ENCODE measurements around the gene SLC14A1. TPM values are rescaled to one million over a fixed set of nuclear protein-coding genes. Genes with fewer than 3 reads are reported as not detected.

SLC14A1 gene
- total and polyA plus RNA-seq, 2 of the 4 experiments (the other 2 are of a cell fraction), result 20.5 to 31.9 TPM

DNA sequence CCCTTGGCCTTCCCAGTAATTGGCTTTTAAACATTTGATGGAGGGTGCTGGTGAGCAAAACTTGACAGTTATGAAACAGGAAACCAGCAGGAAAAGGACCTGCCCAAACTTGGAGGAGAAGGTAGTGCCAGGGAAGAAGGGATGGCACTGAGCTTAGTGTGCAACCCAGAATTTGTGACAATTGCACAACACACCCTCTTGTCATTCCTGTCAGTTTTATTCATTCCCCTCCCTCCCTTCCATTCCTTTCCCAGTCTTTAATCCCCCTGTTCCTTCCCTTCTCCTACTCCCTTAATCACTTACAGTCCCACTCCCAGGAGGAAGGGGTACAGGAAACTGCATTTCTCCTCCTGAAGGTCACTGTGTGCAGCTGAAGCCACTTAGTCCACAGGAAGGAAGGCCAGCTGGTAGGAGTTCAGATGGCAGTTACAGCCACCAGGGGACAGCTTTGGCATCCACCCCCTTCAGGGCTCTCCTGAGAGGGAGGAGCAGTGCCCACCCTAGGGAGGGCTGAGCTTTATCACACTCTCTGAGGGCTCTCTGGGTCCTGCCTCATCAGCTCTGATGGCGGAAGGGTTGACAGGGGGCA, 77.5 kb downstream of the SLC14A1 start:
- in situ Hi-C loops (cut with MboI; ENCODE audit: low sequenced_read_pairs) (no loop called here), intact Hi-C loops (cut with micrococcal nuclease) (no loop called here), dilution Hi-C loops (cut with HindIII; ENCODE audit: low sequenced_read_pairs, unreplicated experiment) (no loop called here)
- H4K20me1 ChIP-seq (ENCODE audit: insufficient read depth, low read length), result no peaks in the 10 kb centered on the region
- peak overlapping the region; percentile 99 for H2BK20ac ChIP-seq (ENCODE audit: low read depth, low read length)
- H2BK5ac ChIP-seq (ENCODE audit: low read depth, low read length, poor library complexity, severe bottlenecking), result peak overlapping the region; percentile 100
- peak overlapping the region; percentile 0; the same call in 1 of the 2 replicates for H3K9ac ChIP-seq (ENCODE audit: low read depth, low read length)
- no peak overlapping the region for H3K4me3 ChIP-seq (ENCODE audit: insufficient read depth, low read depth, low read length)
- CTCF ChIA-PET, result interaction anchor here (0.6 to 1.9 kb wide), 4 partner anchors 38 to 283 kb away, joined by 3 to 6 read pairs (median 4); no protein-coding TSS in a partner anchor
- H4K5ac ChIP-seq (ENCODE audit: low read depth, low read length), result peak overlapping the region; percentile 99
- peaks cover 12% of the 10 kb centered on the region for H3K9me1 ChIP-seq (ENCODE audit: insufficient read depth, low read length)
- ATAC-seq (ENCODE audit: low read depth) (no peak), DNase-seq (no peak)
- peaks cover 10% of the 10 kb centered on the region; the same call in 1 of the 2 replicates for H3K9me3 ChIP-seq (ENCODE audit: control insufficient read depth, insufficient read depth, low read length)
- H3K36me3 ChIP-seq (ENCODE audit: control insufficient read depth, insufficient read depth, low read length), result no peaks in the 10 kb centered on the region
- H3K23ac ChIP-seq (ENCODE audit: low read depth, low read length), result peak overlapping the region; percentile 94
- no TSS peak for BruUV-seq (replicated peaks)
- no peaks in the 10 kb centered on the region for H3K27me3 ChIP-seq (ENCODE audit: control insufficient read depth, insufficient read depth, low read length)
- WGBS, 2 experiments (ENCODE audit: extremely low coverage in 2 of 2, insufficient read length in 1 of 2), result no CpG with 5 or more reads among the region's 1 CpG
- peak overlapping the region; percentile 99 for H2BK120ac ChIP-seq (ENCODE audit: low read depth, low read length)
- H3K4ac ChIP-seq (ENCODE audit: low read depth, low read length), result peak overlapping the region; percentile 98
- H3K27ac ChIP-seq (ENCODE audit: insufficient read depth, low read length), result peak overlapping the region; percentile 100
- H2BK15ac ChIP-seq (ENCODE audit: low read depth, low read length), result peak overlapping the region; percentile 97
- peak overlapping the region; percentile 100 for H4K91ac ChIP-seq (ENCODE audit: insufficient read depth, low read depth, low read length)
- peak overlapping the region; percentile 100 for H2AK9ac ChIP-seq (replicated peaks; ENCODE audit: low read depth, low read length, poor library complexity)
- peak overlapping the region; percentile 99 for H3K18ac ChIP-seq (ENCODE audit: low read depth, low read length)
- no peak overlapping the region for H3K4me2 ChIP-seq (ENCODE audit: low read depth, low read length)
- H3K14ac ChIP-seq (replicated peaks; ENCODE audit: low read depth, low read length), result peak overlapping the region; percentile 100
- peak overlapping the region; percentile 97 for H3K56ac ChIP-seq (ENCODE audit: extremely low read depth, insufficient read depth, low read length)
- peak overlapping the region; percentile 100 for H2AK5ac ChIP-seq (ENCODE audit: low read depth, low read length)
- POLR2A ChIA-PET (ENCODE audit: unreplicated experiment), result no interaction called here
- peaks cover 0 to 18% of the 10 kb centered on the region in 2 experiments; a peak in 2 of 4 replicates for H3K79me1 ChIP-seq (ENCODE audit: low read depth in 1 of 2, low read length in 2 of 2)
- H2AFZ ChIP-seq (replicated peaks; ENCODE audit: low read length, poor library complexity), result peak overlapping the region; percentile 77
- H4K8ac ChIP-seq (ENCODE audit: low read depth in 2 of 2, low read length in 2 of 2), result peak overlapping the region; percentile 92 to 99
- peak; percentile 71 for TF ChIP-seq CEBPB (IDR thresholded peaks at IDR 0.05; ENCODE audit: low read depth, low read length)
- TF ChIP-seq, protein P1, sequence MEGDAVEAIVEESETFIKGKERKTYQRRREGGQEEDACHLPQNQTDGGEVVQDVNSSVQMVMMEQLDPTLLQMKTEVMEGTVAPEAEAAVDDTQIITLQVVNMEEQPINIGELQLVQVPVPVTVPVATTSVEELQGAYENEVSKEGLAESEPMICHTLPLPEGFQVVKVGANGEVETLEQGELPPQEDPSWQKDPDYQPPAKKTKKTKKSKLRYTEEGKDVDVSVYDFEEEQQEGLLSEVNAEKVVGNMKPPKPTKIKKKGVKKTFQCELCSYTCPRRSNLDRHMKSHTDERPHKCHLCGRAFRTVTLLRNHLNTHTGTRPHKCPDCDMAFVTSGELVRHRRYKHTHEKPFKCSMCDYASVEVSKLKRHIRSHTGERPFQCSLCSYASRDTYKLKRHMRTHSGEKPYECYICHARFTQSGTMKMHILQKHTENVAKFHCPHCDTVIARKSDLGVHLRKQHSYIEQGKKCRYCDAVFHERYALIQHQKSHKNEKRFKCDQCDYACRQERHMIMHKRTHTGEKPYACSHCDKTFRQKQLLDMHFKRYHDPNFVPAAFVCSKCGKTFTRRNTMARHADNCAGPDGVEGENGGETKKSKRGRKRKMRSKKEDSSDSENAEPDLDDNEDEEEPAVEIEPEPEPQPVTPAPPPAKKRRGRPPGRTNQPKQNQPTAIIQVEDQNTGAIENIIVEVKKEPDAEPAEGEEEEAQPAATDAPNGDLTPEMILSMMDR (conservative IDR thresholded peaks at IDR 0.05; ENCODE audit: low read depth, low read length), result no peak
- no peak for TF ChIP-seq FOS (IDR thresholded peaks at IDR 0.05; ENCODE audit: low read depth, low read length)
- peaks cover 17% of the 10 kb centered on the region for H3K4me1 ChIP-seq (ENCODE audit: control insufficient read depth, insufficient read depth, low read length)

Small RNA genes within 50 kb of the gene (microRNA-seq; reads per million reads assigned to microRNA genes)
- gene AC087685.1 (ENCODE audit: insufficient read depth, insufficient read length), result not detected

Small RNA genes within 50 kb of the gene (small RNA-seq; reads per million reads assigned to genes)
- 0 reads per million in 5 experiments for gene AC087685.1

Other genes starting within 250 kb of the SLC14A1 start
- not detected in 2 replicates for gene SLC14A2, start 108.7 kb upstream of the SLC14A1 start, total RNA-seq (2012; rRNA removed)
- gene SLC14A2, start 108.7 kb upstream of the SLC14A1 start, polyA plus RNA-seq (2012; rRNA removed), result 0.03 TPM in 1 of 2 replicates, not detected in the other
- gene SIGLEC15, start 101.5 kb downstream of the SLC14A1 start, total RNA-seq (2012; rRNA removed), result 0.83 and 1.1 TPM in 2 replicates
- gene SIGLEC15, start 101.5 kb downstream of the SLC14A1 start, polyA plus RNA-seq (2012; rRNA removed), result 1.8 and 2.2 TPM in 2 replicates
- 104 and 114 TPM in 2 replicates for gene EPG5, start 243.1 kb downstream of the SLC14A1 start, total RNA-seq (2012; rRNA removed)
- gene EPG5, start 243.1 kb downstream of the SLC14A1 start, polyA plus RNA-seq (2012; rRNA removed), result 35.1 and 37.3 TPM in 2 replicates